Neuronal stem cell (in vitro differentiated cells): Measurements from ENCODE around the gene FBXW5.
A peak's percentile ranks its signal among the peaks of the same experiment; 100 is the strongest.

Source experiments
- DNase-seq: peaks from one replicate; pipeline ENCODE4 v3.0.0-alpha.2; 2013; ENCODE audit warnings: low spot score
- H2AFZ ChIP-seq: one replicate; pipeline ENCODE4 v1.6.1; 2013; ENCODE audit warnings: mild to moderate bottlenecking, low read length, inconsistent platforms
- H2AK5ac ChIP-seq: 2 replicates; pipeline ENCODE4 v1.6.1; 2013; ENCODE audit warnings: low read depth, mild to moderate bottlenecking, inconsistent platforms, low read length, moderate library complexity, mixed read lengths
- H2BK120ac ChIP-seq: 2 replicates; pipeline ENCODE4 v1.6.1; 2013; ENCODE audit warnings: low read depth, mild to moderate bottlenecking, inconsistent platforms, low read length, moderate library complexity, mixed read lengths
- H2BK12ac ChIP-seq: one replicate; pipeline ENCODE4 v1.6.1; 2013; ENCODE audit warnings: low read length, inconsistent platforms
- H2BK15ac ChIP-seq: 2 replicates; pipeline ENCODE4 v1.6.1; 2013; ENCODE audit warnings: mild to moderate bottlenecking, low read length, inconsistent platforms, mixed read lengths
- H2BK5ac ChIP-seq: one replicate; pipeline ENCODE4 v1.6.1; 2013; ENCODE audit warnings: inconsistent platforms, mild to moderate bottlenecking, low read length, moderate library complexity
- H3K14ac ChIP-seq: one replicate; pipeline ENCODE4 v1.6.1; 2013; ENCODE audit warnings: low read length, inconsistent platforms
- H3K18ac ChIP-seq: 2 replicates; pipeline ENCODE4 v1.6.1; 2013; ENCODE audit warnings: low read length, inconsistent platforms
- H3K23ac ChIP-seq: 2 replicates; pipeline ENCODE4 v1.6.1; 2013; ENCODE audit warnings: low read depth, mild to moderate bottlenecking, mixed read lengths, low read length, inconsistent platforms; ENCODE audit not compliant: poor library complexity
- H3K27ac ChIP-seq: replicated peaks from 3 replicates; pipeline ENCODE4 v1.5.1; 2013; ENCODE audit warnings: low read length, inconsistent platforms
- H3K27me3 ChIP-seq, 3 experiments: 2 replicates each; pipeline ENCODE4 v1.6.1; 2013; ENCODE audit warnings: low read length in 3 of 3, mild to moderate bottlenecking in 2 of 3, inconsistent platforms in 1 of 3, low read depth in 1 of 3, mixed read lengths in 1 of 3, moderate library complexity in 1 of 3; ENCODE audit not compliant: control insufficient read depth in 3 of 3, insufficient read depth in 3 of 3
- H3K36me3 ChIP-seq, 2 donors: replicated peaks in 1 of 2; 2 replicates each; pipeline ENCODE4 v1.6.1; 2013; ENCODE audit warnings: low read length in 2 of 2; ENCODE audit not compliant: control insufficient read depth in 2 of 2, insufficient read depth in 2 of 2
- H3K4ac ChIP-seq: 2 replicates; pipeline ENCODE4 v1.6.1; 2013; ENCODE audit warnings: inconsistent platforms, mild to moderate bottlenecking, low read length, moderate library complexity
- H3K4me1 ChIP-seq, 2 donors: 1 replicate in 1 of 2; 2 replicates in 1 of 2; pipeline ENCODE4 v1.6.1; 2013; ENCODE audit warnings: low read length in 2 of 2, low read depth in 1 of 2; ENCODE audit not compliant: control insufficient read depth in 2 of 2, insufficient read depth in 1 of 2
- H3K4me2 ChIP-seq: one replicate; pipeline ENCODE4 v1.6.1; 2013; ENCODE audit warnings: mild to moderate bottlenecking, low read length, inconsistent platforms; ENCODE audit not compliant: insufficient read depth, poor library complexity, severe bottlenecking
- H3K4me3 ChIP-seq, 2 donors: 2 replicates each; pipeline ENCODE4 v1.5.1; 2013; ENCODE audit warnings: low read length in 2 of 2, mild to moderate bottlenecking in 2 of 2, inconsistent platforms in 1 of 2, moderate library complexity in 1 of 2
- H3K79me1 ChIP-seq: one replicate; pipeline ENCODE4 v1.6.1; 2013; ENCODE audit warnings: low read depth, mild to moderate bottlenecking, inconsistent platforms, low read length, moderate library complexity
- H3K9ac ChIP-seq: one replicate; pipeline ENCODE4 v1.6.1; 2013; ENCODE audit warnings: mild to moderate bottlenecking, low read depth, low read length, inconsistent platforms; ENCODE audit not compliant: poor library complexity
- H3K9me3 ChIP-seq, 2 donors: replicated peaks in 1 of 2; 2 replicates each; pipeline versions ENCODE3 to v1.6.1; 2013; ENCODE audit warnings: low read length in 2 of 2, mild to moderate bottlenecking in 2 of 2, inconsistent platforms in 1 of 2, low read depth in 1 of 2, mixed read lengths in 1 of 2, moderate library complexity in 1 of 2; ENCODE audit not compliant: control insufficient read depth in 2 of 2, insufficient read depth in 1 of 2
- H4K8ac ChIP-seq: one replicate; pipeline ENCODE4 v1.6.1; 2013; ENCODE audit warnings: low read depth, mild to moderate bottlenecking, inconsistent platforms, low read length, moderate library complexity
- H4K91ac ChIP-seq: one replicate; pipeline ENCODE4 v1.6.1; 2013; ENCODE audit warnings: low read length, low read depth, mild to moderate bottlenecking, inconsistent platforms; ENCODE audit not compliant: poor library complexity
- WGBS, 2 donors: extraction: QIAGEN DNeasy Blood & Tissue Kit; methylation state at CpG; one replicate each; pipeline ENCODE4 v1.1.7; 2013; ENCODE audit warnings: missing lambda C conversion rate in 2 of 2, mixed read lengths in 1 of 2; ENCODE audit not compliant: insufficient read length in 2 of 2, insufficient replicate concordance in 1 of 2; ENCODE audit errors: extremely low coverage in 2 of 2; 5-methylcytosine and 5-hydroxymethylcytosine counted together

The FBXW5 gene

DNA sequence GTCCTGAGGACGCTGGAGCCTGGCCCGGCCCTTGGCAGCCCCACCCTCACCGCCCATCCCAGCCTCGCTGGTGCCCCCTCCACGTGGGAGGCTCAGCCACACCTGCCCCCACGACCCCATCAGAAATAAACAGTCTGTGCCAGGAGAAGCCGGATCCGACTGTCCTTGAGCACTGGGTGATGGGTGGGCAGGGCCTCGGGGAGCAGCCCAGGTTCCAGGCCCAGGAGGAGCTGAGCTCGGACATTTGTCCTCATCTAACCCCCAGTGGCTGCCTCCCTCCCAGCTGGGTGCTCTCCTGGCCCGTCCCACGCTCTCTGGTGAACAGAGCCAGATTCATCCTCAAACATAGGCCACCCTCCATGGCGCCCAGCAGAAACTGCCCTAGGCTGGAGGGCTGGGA is 28.2 kb upstream of the FBXW5 start:
- H2AK5ac ChIP-seq, result peak overlapping the region; percentile 95
- peaks cover 0 to 60% (median 10%) of the 10 kb centered on the region in 3 experiments for H3K27me3 ChIP-seq
- peak overlapping the region; percentile 58 for H2BK12ac ChIP-seq
- peak overlapping the region; percentile 89 for H2BK15ac ChIP-seq
- no peaks in the 10 kb centered on the region for H3K36me3 ChIP-seq
- no peaks in the 10 kb centered on the region for H3K9me3 ChIP-seq
- no peaks in the 10 kb centered on the region for H3K79me1 ChIP-seq
- no peak overlapping the region for H3K4me2 ChIP-seq
- peak overlapping the region; percentile 85 for H4K91ac ChIP-seq
- H3K4me3 ChIP-seq, result no peak overlapping the region
- peak overlapping the region; percentile 39 for H2BK5ac ChIP-seq
- no peak overlapping the region for H2AFZ ChIP-seq
- no peak overlapping the region for H3K23ac ChIP-seq
- H2BK120ac ChIP-seq, result no peak overlapping the region
- DNase-seq, result no peak
- H3K18ac ChIP-seq, result peak overlapping the region; percentile 48
- H3K9ac ChIP-seq, result no peak overlapping the region
- peak overlapping the region; percentile 38 for H3K14ac ChIP-seq
- peak overlapping the region; percentile 23 for H3K4ac ChIP-seq
- H4K8ac ChIP-seq, result peak overlapping the region; percentile 17
- WGBS, 2 donors, result no CpG with 5 or more reads among the region's 13 CpGs
- no peak overlapping the region for H3K27ac ChIP-seq
- peaks cover 0 to 8% of the 10 kb centered on the region in 2 donors for H3K4me1 ChIP-seq

DNA sequence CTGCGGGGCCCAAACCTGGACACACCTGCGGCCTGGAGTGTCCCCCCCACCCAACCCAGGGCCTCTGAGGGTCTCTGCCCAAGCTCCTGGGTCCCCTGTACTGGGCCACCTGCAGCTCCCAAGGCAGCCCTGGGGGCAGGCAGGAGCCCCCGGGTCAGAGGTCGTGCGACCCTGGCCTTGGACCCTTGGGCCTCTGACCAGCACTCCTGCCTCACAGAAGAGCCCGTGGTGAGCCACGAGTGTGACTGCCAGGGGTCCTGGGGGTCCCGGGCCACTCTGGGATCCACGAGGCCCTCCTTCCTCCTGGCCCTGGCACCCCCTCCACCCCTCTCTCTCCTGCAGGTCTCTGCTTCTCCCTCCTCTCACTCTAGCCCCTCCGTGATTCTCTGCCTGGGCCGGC is 27.8 kb upstream of the FBXW5 start:
- H2AFZ ChIP-seq, result no peak overlapping the region
- H2BK12ac ChIP-seq, result no peak overlapping the region
- no peak overlapping the region for H3K14ac ChIP-seq
- no peak overlapping the region for H3K23ac ChIP-seq
- WGBS, 2 donors, result no CpG with 5 or more reads among the region's 11 CpGs
- H2BK5ac ChIP-seq, result peak overlapping the region; percentile 39
- peak overlapping the region; percentile 84 for H2AK5ac ChIP-seq
- no peak overlapping the region for H3K4me2 ChIP-seq
- H3K36me3 ChIP-seq, result no peaks in the 10 kb centered on the region
- DNase-seq, result no peak
- peak overlapping the region; percentile 85 for H4K91ac ChIP-seq
- no peaks in the 10 kb centered on the region for H3K9me3 ChIP-seq
- H3K4me3 ChIP-seq, result no peak overlapping the region
- H2BK15ac ChIP-seq, result peak overlapping the region; percentile 89
- peak overlapping the region; percentile 48 for H3K18ac ChIP-seq
- H3K27ac ChIP-seq, result no peak overlapping the region
- peak overlapping the region; percentile 23 for H3K4ac ChIP-seq
- peak overlapping the region; percentile 17 for H4K8ac ChIP-seq
- peaks cover 0 to 56% (median 6%) of the 10 kb centered on the region in 3 experiments for H3K27me3 ChIP-seq
- H2BK120ac ChIP-seq, result no peak overlapping the region
- no peak overlapping the region for H3K9ac ChIP-seq
- peaks cover 0 to 3% of the 10 kb centered on the region in 2 donors for H3K4me1 ChIP-seq
- no peaks in the 10 kb centered on the region for H3K79me1 ChIP-seq

DNA sequence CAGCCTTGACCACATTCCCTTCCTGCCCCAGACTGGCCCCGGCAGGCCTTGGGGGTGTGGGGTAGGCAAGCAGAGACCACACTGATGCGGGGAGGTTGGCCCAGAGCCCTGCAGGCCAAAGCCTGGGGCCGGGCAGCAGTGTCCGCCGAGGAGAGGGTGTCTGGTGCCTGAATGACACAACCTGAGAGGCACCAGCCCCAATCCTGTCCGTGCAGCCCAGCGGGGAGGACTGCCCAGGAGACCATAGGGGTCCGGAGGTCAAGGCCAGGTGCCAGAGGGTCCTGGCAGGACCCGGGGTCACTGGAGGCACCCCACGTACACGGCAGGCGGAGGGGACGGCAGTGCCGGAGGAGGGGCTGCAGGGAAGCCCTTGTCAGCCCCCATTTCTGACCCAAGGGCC is 27.2 kb upstream of the FBXW5 start:
- H2BK12ac ChIP-seq, result peak overlapping the region; percentile 82
- no peak overlapping the region for H3K23ac ChIP-seq
- H3K36me3 ChIP-seq, result no peaks in the 10 kb centered on the region
- H3K4me1 ChIP-seq, result no peaks in the 10 kb centered on the region
- H2BK15ac ChIP-seq, result peak overlapping the region; percentile 89
- no peaks in the 10 kb centered on the region for H3K9me3 ChIP-seq
- DNase-seq, result no peak
- peaks cover 0 to 50% (median under 1%) of the 10 kb centered on the region in 3 experiments for H3K27me3 ChIP-seq
- H2BK5ac ChIP-seq, result no peak overlapping the region
- H3K4me2 ChIP-seq, result no peak overlapping the region
- peak overlapping the region; percentile 76 for H3K18ac ChIP-seq
- H3K79me1 ChIP-seq, result no peaks in the 10 kb centered on the region
- H2BK120ac ChIP-seq, result peak overlapping the region; percentile 72
- no peak overlapping the region for H3K4me3 ChIP-seq
- no peak overlapping the region for H3K14ac ChIP-seq
- no peak overlapping the region for H2AFZ ChIP-seq
- H2AK5ac ChIP-seq, result peak overlapping the region; percentile 84
- H3K9ac ChIP-seq, result no peak overlapping the region
- no peak overlapping the region for H4K8ac ChIP-seq
- no CpG with 5 or more reads among the region's 14 CpGs for WGBS, 2 donors
- H3K27ac ChIP-seq, result no peak overlapping the region
- no peak overlapping the region for H4K91ac ChIP-seq
- no peak overlapping the region for H3K4ac ChIP-seq

DNA sequence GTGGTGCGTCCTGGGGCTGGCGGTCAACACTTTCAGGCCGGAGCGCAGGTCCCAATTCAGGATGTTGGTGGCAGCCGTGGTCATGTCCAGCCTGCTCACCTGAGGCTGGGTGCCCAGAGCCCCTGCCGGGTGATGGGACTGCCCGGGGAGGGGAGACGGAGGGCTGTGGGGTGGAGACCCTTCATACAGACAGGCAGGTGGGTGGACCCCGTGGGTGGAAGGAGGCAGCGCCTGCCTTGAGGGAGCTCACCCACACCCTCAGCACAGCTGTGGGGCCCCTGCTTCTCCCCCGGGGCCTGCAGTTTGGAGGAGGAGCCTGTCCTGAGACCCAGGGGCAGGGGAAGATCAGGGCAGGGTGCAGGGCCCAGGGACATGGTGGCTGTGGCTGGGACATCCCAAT is 25.8 kb upstream of the FBXW5 start:
- H3K27ac ChIP-seq, result no peak overlapping the region
- no CpG with 5 or more reads among the region's 11 CpGs for WGBS, 2 donors
- H2AK5ac ChIP-seq, result peak overlapping the region; percentile 99
- H3K4me1 ChIP-seq, result peaks cover 4 to 6% of the 10 kb centered on the region in 2 donors
- peak overlapping the region; percentile 73 for H2BK12ac ChIP-seq
- H2BK15ac ChIP-seq, result peak overlapping the region; percentile 49
- DNase-seq, result no peak
- H3K36me3 ChIP-seq, result no peaks in the 10 kb centered on the region
- H3K79me1 ChIP-seq, result no peaks in the 10 kb centered on the region
- peak overlapping the region; percentile 71 for H3K14ac ChIP-seq
- no peak overlapping the region for H3K9ac ChIP-seq
- H3K4me3 ChIP-seq, result no peak overlapping the region
- H4K8ac ChIP-seq, result peak overlapping the region; percentile 65
- no peak overlapping the region for H2BK120ac ChIP-seq
- H2AFZ ChIP-seq, result no peak overlapping the region
- H3K4ac ChIP-seq, result no peak overlapping the region
- peak overlapping the region; percentile 73 for H3K23ac ChIP-seq
- peaks cover 0 to 38% (median 0%) of the 10 kb centered on the region in 3 experiments for H3K27me3 ChIP-seq
- H3K9me3 ChIP-seq, result no peaks in the 10 kb centered on the region
- H3K18ac ChIP-seq, result peak overlapping the region; percentile 52
- H2BK5ac ChIP-seq, result peak overlapping the region; percentile 53
- H3K4me2 ChIP-seq, result no peak overlapping the region
- peak overlapping the region; percentile 9 for H4K91ac ChIP-seq
